PC-3 (cell line): ENCODE measurements around the gene EDAR. TPM values are rescaled to one million over a fixed set of nuclear protein-coding genes. Genes with fewer than 3 reads are reported as not detected.
A peak's percentile ranks its signal among the peaks of the same experiment; 100 is the strongest.

Experiments used
- ATAC-seq: fragments of 200-7000 bp; cut with Tn5 transposase; 2 replicates; pipeline ENCODE4 v1.9.1; 2020; ENCODE audit warnings: mild to moderate bottlenecking, moderate library complexity
- BruUV-seq: library from RNA; stranded (reverse); fragments of 400-500 nt; replicated peaks from 2 replicates; lab custom pipeline; 2021; lab: Mats Ljungman, UMichigan
- CTCF ChIA-PET: fragments of 300-600 bp; sonication (Branson Sonifier 250); formaldehyde crosslinking; loops from one replicate; lab custom pipeline; 2022; ENCODE audit warnings: antibody characterized with exemption; lab: Charles Lee
- POLR2A ChIA-PET: fragments of 300-600 bp; sonication (Branson Sonifier 250); formaldehyde crosslinking; loops from one replicate; lab custom pipeline; 2022; ENCODE audit warnings: antibody characterized with exemption; ENCODE audit not compliant: unreplicated experiment; lab: Charles Lee
- DNase-seq: peaks from one replicate; pipeline ENCODE4 v3.0.0-alpha.2; 2015
- H2AFZ ChIP-seq: fragments of 300-600 bp; sonication (generic); 2 replicates; pipeline ENCODE4 v1.6.0; 2016; ENCODE audit warnings: antibody characterized with exemption, low read length
- H3F3A ChIP-seq: fragments of 300-600 bp; sonication (generic); one replicate; pipeline ENCODE4 v1.6.0; 2017; ENCODE audit warnings: antibody characterized with exemption, low read length, control low read depth, mild to moderate bottlenecking; ENCODE audit not compliant: unreplicated experiment
- H3K27ac ChIP-seq: fragments of 300-600 bp; sonication (generic); 2 replicates; pipeline ENCODE4 v1.5.1; 2016; ENCODE audit warnings: mild to moderate bottlenecking, low read length
- H3K27me3 ChIP-seq: fragments of 300-600 bp; sonication (generic); 2 replicates; pipeline ENCODE4 v1.6.1; 2016; ENCODE audit warnings: low read length, mixed read lengths
- H3K36me3 ChIP-seq: fragments of 300-600 bp; sonication (generic); 2 replicates; pipeline ENCODE4 v1.6.1; 2016; ENCODE audit warnings: low read depth, mixed run types, low read length, mixed read lengths
- H3K4me1 ChIP-seq: fragments of 300-600 bp; sonication (generic); 2 replicates; pipeline ENCODE4 v1.5.1; 2016; ENCODE audit warnings: low read length; ENCODE audit not compliant: insufficient read depth
- H3K4me2 ChIP-seq: fragments of 300-600 bp; sonication (generic); 2 replicates; pipeline ENCODE4 v1.6.0; 2016; ENCODE audit warnings: low read length
- H3K4me3 ChIP-seq: fragments of 300-600 bp; sonication (generic); 2 replicates; pipeline ENCODE4 v1.5.1; 2016; ENCODE audit warnings: mild to moderate bottlenecking, low read length, mixed read lengths
- H3K79me2 ChIP-seq: fragments of 300-600 bp; sonication (generic); 2 replicates; pipeline ENCODE4 v1.6.1; 2017; ENCODE audit warnings: low read length, mixed read lengths
- H3K9ac ChIP-seq: fragments of 300-600 bp; sonication (generic); 2 replicates; pipeline ENCODE4 v1.6.0; 2016; ENCODE audit warnings: mild to moderate bottlenecking, low read length
- H3K9me2 ChIP-seq: fragments of 300-600 bp; sonication (generic); replicated peaks from 2 replicates; pipeline ENCODE4 v1.6.1; 2016; ENCODE audit warnings: mixed run types, low read length, mixed read lengths
- H3K9me3 ChIP-seq: fragments of 300-600 bp; sonication (generic); 2 replicates; pipeline ENCODE4 v1.6.1; 2016; ENCODE audit warnings: low read length, mixed read lengths
- H4K20me1 ChIP-seq: fragments of 300-600 bp; sonication (generic); 2 replicates; pipeline ENCODE4 v1.6.1; 2016; ENCODE audit warnings: low read length, mixed read lengths
- CTCF ChIP-seq: fragments of 300-600 bp; sonication (generic); conservative IDR thresholded peaks from 2 replicates; pipeline ENCODE4 v1.5.1; 2017; ENCODE audit warnings: antibody characterized with exemption, low read depth, mild to moderate bottlenecking, low read length
- EZH2 ChIP-seq: fragments of 300-600 bp; sonication (generic); IDR thresholded peaks from one replicate; pipeline ENCODE4 v1.6.1; 2017; ENCODE audit warnings: antibody characterized with exemption, mild to moderate bottlenecking, low read length; ENCODE audit not compliant: unreplicated experiment
- EZH2phosphoT487 ChIP-seq: fragments of 300-600 bp; sonication (generic); IDR thresholded peaks from 2 replicates; pipeline ENCODE4 v1.6.1; 2018; ENCODE audit warnings: mild to moderate bottlenecking, antibody characterized with exemption, low read length, borderline replicate concordance
- intact Hi-C: fragments of 100-400 bp; cut with micrococcal nuclease; formaldehyde crosslinking; loops from 2 replicates; pipeline ENCODE4 v1.9.0; 2023
- total RNA-seq: library from RNA; depleted of rRNA; stranded (reverse); fragments of >200 nt; gene quantifications from 2 replicates; pipeline ENCODE4 v1.2.3, GENCODE V29; 2014

Gene EDAR
- total RNA-seq, 1 experiment from 2014 or later, result 0.04 TPM

GRCh38 chr2:108980076-108980475, 8.9 kb downstream of the EDAR start:
- Histone ChIP-seq H3K4me2 (no peak overlapping the region), H4K20me1 (no peaks in the 10 kb centered on the region), H3K9me2 (no peaks in the 10 kb centered on the region), H3K9me3 (no peaks in the 10 kb centered on the region), H3K27me3 (no peaks in the 10 kb centered on the region), H3F3A (no peaks in the 10 kb centered on the region), H3K36me3 (no peaks in the 10 kb centered on the region), H3K4me3 (no peak overlapping the region), H2AFZ (no peak overlapping the region), H3K4me1 (peaks cover 8% of the 10 kb centered on the region), H3K27ac (no peak overlapping the region), H3K79me2 (no peaks in the 10 kb centered on the region), H3K9ac (no peak overlapping the region)
- intact Hi-C loops, result no loop called here
- no peak for TF ChIP-seq EZH2phosphoT487
- no peak for TF ChIP-seq CTCF
- no peak for TF ChIP-seq EZH2
- POLR2A ChIA-PET, result no interaction called here
- DNase-seq, result no peak
- BruUV-seq, result no TSS peak
- ATAC-seq, result no peak
- CTCF ChIA-PET, result no interaction called here

- no peak overlapping the region for H2AFZ ChIP-seq
- no peaks in the 10 kb centered on the region for H3K9me3 ChIP-seq
- CTCF ChIA-PET, result no interaction called here
- no peak for ATAC-seq
- no peaks in the 10 kb centered on the region for H4K20me1 ChIP-seq
- no peaks in the 10 kb centered on the region for H3K36me3 ChIP-seq
- no peak overlapping the region for H3K4me2 ChIP-seq
- H3K4me3 ChIP-seq, result no peak overlapping the region
- H3K4me1 ChIP-seq, result peaks cover 8% of the 10 kb centered on the region
- no peak overlapping the region for H3K9ac ChIP-seq
- no TSS peak for BruUV-seq
- intact Hi-C loops, result no loop called here
- H3K27ac ChIP-seq, result no peak overlapping the region
- no peaks in the 10 kb centered on the region for H3K79me2 ChIP-seq
- H3K9me2 ChIP-seq, result no peaks in the 10 kb centered on the region
- no peak for DNase-seq
- no peaks in the 10 kb centered on the region for H3K27me3 ChIP-seq
- POLR2A ChIA-PET, result no interaction called here
- TF ChIP-seq CTCF (no peak), EZH2 (no peak), EZH2phosphoT487 (no peak)
- no peaks in the 10 kb centered on the region for H3F3A ChIP-seq
These were observed 9.6 kb downstream of the EDAR start for GRCh38 chr2:108979461-108979860.

- no peak overlapping the region for H3K4me2 ChIP-seq
- no peak overlapping the region for H3K27ac ChIP-seq
- H3K4me3 ChIP-seq, result no peak overlapping the region
- H4K20me1 ChIP-seq, result no peaks in the 10 kb centered on the region
- TF ChIP-seq CTCF, result no peak
- TF ChIP-seq EZH2, result no peak
- no peak for TF ChIP-seq EZH2phosphoT487
- H3K27me3 ChIP-seq, result no peaks in the 10 kb centered on the region
- H3K9me2 ChIP-seq, result no peaks in the 10 kb centered on the region
- intact Hi-C loops, result no loop called here
- ChIA-PET POLR2A (no interaction called here), CTCF (no interaction called here)
- no TSS peak for BruUV-seq
- no peaks in the 10 kb centered on the region for H3K9me3 ChIP-seq
- H3K79me2 ChIP-seq, result no peaks in the 10 kb centered on the region
- 0 out of 2 replicates have a peak, but pooled peaks have one; percentile 20 for ATAC-seq
- no peaks in the 10 kb centered on the region for H3K36me3 ChIP-seq
- no peak overlapping the region for H2AFZ ChIP-seq
- no peaks in the 10 kb centered on the region for H3F3A ChIP-seq
- H3K4me1 ChIP-seq, result peaks cover 8% of the 10 kb centered on the region
- DNase-seq, result no peak
- no peak overlapping the region for H3K9ac ChIP-seq
These were observed 10.3 kb downstream of the EDAR start for GRCh38 chr2:108978709-108979111.
